Measurements from ENCODE around the gene ARHGAP25.

Gene ARHGAP25, protein sequence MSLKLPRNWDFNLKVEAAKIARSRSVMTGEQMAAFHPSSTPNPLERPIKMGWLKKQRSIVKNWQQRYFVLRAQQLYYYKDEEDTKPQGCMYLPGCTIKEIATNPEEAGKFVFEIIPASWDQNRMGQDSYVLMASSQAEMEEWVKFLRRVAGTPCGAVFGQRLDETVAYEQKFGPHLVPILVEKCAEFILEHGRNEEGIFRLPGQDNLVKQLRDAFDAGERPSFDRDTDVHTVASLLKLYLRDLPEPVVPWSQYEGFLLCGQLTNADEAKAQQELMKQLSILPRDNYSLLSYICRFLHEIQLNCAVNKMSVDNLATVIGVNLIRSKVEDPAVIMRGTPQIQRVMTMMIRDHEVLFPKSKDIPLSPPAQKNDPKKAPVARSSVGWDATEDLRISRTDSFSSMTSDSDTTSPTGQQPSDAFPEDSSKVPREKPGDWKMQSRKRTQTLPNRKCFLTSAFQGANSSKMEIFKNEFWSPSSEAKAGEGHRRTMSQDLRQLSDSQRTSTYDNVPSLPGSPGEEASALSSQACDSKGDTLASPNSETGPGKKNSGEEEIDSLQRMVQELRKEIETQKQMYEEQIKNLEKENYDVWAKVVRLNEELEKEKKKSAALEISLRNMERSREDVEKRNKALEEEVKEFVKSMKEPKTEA

DNA sequence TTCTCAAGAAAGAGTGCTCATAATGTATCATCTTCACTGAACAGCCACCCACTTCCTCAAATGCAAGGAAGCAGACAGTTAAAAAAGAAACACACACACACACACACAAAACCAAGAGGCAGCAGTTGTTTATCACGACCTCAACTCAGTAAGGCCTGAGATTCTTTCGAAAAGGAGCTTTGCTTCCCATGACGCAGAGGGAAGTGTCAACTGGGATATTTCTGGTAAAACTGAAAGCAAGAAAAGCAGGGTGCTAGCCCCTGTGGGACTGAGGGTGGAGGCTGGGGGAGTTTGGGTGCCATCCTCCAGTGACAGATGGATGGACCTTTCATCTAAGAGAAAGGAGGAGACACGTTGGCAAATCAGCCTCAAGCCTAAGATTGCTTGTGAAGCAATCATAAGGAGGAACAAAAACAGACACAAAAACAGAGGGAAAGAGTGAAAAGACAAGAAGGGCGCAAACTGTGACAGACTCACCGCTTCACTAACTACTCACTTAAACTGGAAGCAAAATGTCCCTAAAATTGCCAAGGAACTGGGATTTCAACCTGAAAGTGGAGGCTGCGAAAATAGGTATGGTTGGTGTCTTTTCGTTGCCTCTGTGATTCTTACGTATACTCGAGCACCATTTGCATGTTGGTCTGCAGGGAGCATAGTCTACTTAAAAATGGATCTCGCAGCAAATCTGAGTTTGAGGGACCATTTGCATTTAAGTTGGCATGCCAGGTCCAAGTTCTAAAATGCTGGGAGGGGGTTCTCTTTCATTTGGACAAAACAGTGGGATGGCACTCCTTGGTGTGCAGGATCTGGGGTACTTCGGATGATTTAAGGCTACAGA lies at the start of gene ARHGAP25:
Gene ARHGAP25 (plus strand): TSS at position 124 of the 838 bp plus-strand sequence. CDS start 389 bp downstream, at position 513.
- TF ChIP-seq, protein P1, sequence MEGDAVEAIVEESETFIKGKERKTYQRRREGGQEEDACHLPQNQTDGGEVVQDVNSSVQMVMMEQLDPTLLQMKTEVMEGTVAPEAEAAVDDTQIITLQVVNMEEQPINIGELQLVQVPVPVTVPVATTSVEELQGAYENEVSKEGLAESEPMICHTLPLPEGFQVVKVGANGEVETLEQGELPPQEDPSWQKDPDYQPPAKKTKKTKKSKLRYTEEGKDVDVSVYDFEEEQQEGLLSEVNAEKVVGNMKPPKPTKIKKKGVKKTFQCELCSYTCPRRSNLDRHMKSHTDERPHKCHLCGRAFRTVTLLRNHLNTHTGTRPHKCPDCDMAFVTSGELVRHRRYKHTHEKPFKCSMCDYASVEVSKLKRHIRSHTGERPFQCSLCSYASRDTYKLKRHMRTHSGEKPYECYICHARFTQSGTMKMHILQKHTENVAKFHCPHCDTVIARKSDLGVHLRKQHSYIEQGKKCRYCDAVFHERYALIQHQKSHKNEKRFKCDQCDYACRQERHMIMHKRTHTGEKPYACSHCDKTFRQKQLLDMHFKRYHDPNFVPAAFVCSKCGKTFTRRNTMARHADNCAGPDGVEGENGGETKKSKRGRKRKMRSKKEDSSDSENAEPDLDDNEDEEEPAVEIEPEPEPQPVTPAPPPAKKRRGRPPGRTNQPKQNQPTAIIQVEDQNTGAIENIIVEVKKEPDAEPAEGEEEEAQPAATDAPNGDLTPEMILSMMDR (IDR thresholded peaks at IDR 0.05; ENCODE audit: low read depth, low read length, missing control alignments), result no peak
- no peak for DNase-seq (ENCODE audit: low read depth)
- in situ Hi-C loops (cut with HindIII; ENCODE audit: low sequenced_read_pairs), result no loop called here
- no peak within 1 kb of the TSS for H3K4me3 ChIP-seq (ENCODE audit: low read depth, low read length)

DNA sequence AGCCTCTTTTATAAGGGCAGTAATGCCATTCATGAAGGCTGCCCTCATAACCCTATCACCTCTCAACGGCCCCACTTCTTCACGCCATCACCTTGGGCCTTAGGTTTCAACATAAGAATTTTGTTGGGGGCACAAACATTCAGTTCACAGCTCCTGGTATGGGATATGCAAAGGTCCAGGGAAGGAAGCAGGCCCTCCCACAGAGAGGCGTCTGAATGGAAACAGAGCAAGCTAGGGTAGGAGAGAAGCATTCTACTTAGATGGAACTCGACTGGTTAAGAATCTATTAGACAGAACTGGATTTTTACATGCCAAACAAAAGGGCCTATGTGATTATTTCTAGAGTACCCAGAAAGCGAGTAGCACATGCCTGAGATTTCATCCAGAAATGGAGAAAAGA lies 48.4 kb upstream of the ARHGAP25 start:
- no peak overlapping the region for H3K4me3 ChIP-seq (ENCODE audit: low read depth, low read length)
- in situ Hi-C loops (cut with HindIII; ENCODE audit: low sequenced_read_pairs), result no loop called here
- DNase-seq (ENCODE audit: low read depth), result no peak
- TF ChIP-seq, protein P1 (IDR thresholded peaks at IDR 0.05; ENCODE audit: low read depth, low read length, missing control alignments), result no peak

DNA sequence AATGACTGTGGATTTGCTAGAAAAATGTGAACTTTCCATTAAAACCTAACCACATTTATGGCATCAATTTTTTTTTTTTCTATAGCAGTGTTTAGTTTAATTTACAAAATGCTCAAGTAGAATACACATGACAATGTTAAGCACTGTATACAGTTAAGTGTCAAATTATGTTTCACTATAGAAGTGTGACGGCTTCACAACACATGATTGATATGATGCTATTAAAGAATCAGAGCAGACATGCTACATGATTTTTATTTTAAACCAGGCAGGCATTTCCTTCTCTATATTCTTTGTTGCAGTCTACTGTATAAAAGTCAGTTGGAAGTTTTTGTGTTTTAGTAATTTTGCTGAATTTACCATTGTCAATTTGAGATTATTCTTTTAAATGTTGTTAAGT lies 47.6 kb upstream of the ARHGAP25 start:
- TF ChIP-seq, protein P1 (IDR thresholded peaks at IDR 0.05; ENCODE audit: low read depth, low read length, missing control alignments), result no peak
- no peak overlapping the region for H3K4me3 ChIP-seq (ENCODE audit: low read depth, low read length)
- in situ Hi-C loops (cut with HindIII; ENCODE audit: low sequenced_read_pairs), result no loop called here
- no peak for DNase-seq (ENCODE audit: low read depth)

DNA sequence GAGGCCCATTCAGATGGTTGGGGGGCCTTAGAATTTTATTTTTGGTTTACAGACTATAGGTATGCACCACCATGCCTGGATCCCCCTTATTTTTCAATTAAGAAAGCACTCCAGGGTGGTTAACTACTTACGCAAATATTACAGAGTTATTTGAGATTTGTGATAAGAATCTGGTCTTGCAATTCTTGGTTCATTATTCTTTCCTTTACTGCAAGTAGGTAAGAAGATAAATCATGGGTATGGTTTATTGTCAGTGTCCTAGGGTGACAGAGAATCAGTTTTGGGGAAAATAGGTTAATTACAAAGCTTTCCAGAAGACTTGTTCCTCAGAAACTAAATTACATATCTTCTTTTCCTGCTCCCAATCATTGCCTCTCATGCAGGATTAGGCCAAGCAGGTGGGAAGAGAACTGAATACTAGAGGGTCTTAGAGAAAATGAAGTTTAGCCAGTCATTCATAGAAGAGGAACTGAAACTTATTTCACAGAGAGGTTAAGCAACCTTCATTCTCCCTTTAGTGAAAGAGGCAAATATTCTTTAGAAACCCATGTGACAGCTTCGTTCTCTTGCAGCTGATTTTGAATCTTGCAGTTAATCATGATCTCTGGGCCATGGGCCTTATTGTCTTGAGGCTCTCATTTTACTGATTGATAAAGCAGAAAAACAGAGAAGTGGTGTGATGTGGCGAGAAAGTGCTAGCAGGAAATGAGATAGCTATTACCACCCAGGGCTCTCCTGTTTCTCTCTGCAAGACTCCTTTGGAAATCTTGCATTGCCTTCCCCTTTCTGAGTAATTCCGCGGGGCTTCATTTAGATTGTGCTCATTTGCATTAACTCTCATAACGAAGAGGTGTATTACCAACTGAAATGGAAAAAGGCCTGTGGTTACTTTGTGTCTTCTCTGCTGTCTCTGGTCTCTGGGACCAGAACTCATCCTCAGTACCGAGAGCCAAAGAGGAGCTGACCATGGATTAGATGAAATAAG lies 44.8 kb upstream of the ARHGAP25 start:
- no peak overlapping the region for H3K4me3 ChIP-seq (ENCODE audit: low read depth, low read length)
- in situ Hi-C loops (cut with HindIII; ENCODE audit: low sequenced_read_pairs), result no loop called here
- DNase-seq (ENCODE audit: low read depth), result no peak
- TF ChIP-seq, protein P1 (IDR thresholded peaks at IDR 0.05; ENCODE audit: low read depth, low read length, missing control alignments), result no peak

DNA sequence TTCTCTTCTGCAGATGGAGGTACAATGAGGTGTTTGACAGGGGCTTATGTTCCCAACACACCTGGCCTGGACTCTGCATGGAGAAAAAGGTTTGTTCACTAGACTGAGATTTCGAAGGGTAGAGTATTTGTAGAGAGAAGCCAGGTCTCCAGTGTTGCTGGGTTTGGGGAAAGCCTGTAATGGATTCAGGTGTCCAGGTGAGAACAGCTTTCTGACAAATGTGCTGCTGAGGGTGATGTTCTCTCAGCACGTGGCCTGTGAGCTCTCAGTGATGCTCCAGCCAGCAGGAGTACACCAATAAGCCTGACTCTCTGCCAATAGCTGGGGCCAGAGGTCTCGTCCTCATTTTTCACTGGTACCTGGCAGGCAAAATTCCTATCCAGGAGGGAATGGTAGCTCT lies 43.8 kb upstream of the ARHGAP25 start:
- TF ChIP-seq, protein P1 (IDR thresholded peaks at IDR 0.05; ENCODE audit: low read depth, low read length, missing control alignments), result no peak
- DNase-seq (ENCODE audit: low read depth), result no peak
- in situ Hi-C loops (cut with HindIII; ENCODE audit: low sequenced_read_pairs), result no loop called here
- no peak overlapping the region for H3K4me3 ChIP-seq (ENCODE audit: low read depth, low read length)

Data from astrocyte of the cerebellum (primary cell).